H1 (cell line): ENCODE measurements around the gene ARHGEF12.

Experiments used
- ASH2L ChIP-seq: fragments of 200-600, 300-600 bp; sonication (generic); IDR thresholded peaks from one replicate; pipeline ENCODE4 v1.7.1; 2017; ENCODE audit warnings: low read length
- BACH1 ChIP-seq: IDR thresholded peaks from 2 replicates; pipeline ENCODE4 v1.6.1; 2012; ENCODE audit warnings: low read length, improper control_type of control experiment
- BCL11A ChIP-seq, 2 experiments: IDR thresholded peaks; one replicate each; pipeline ENCODE4 v1.6.1; 2011; ENCODE audit warnings: low read depth in 2 of 2, low read length in 2 of 2, mild to moderate bottlenecking in 2 of 2
- CTCF ChIP-seq, 3 experiments: IDR thresholded peaks; 1 replicate in 2 of 3; 2 replicates in 1 of 3; pipeline versions ENCODE4 v1.5.1 to v1.6.1; 2011; ENCODE audit warnings: low read length in 3 of 3, mild to moderate bottlenecking in 3 of 3, inconsistent platforms in 2 of 3, low read depth in 1 of 3, moderate library complexity in 1 of 3; ENCODE audit not compliant: insufficient read depth in 1 of 3; ENCODE audit errors: control extremely low read depth in 1 of 3
- E2F6 ChIP-seq: IDR thresholded peaks from 2 replicates; pipeline ENCODE4 v1.6.1; 2012; ENCODE audit warnings: inconsistent platforms
- EZH2 ChIP-seq: fragments of 200-600 bp; sonication (generic); IDR thresholded peaks from 2 replicates; pipeline ENCODE4 v1.7.1; 2012; ENCODE audit warnings: low read depth, mild to moderate bottlenecking, moderate library complexity, low read length, inconsistent platforms; ENCODE audit not compliant: severe bottlenecking
- GABPA ChIP-seq: IDR thresholded peaks from 2 replicates; pipeline ENCODE4 v1.6.1; 2011; ENCODE audit warnings: mild to moderate bottlenecking, low read length, moderate library complexity, borderline replicate concordance; ENCODE audit not compliant: insufficient read depth
- POLR2A ChIP-seq, 2 experiments: IDR thresholded peaks; 1 replicate in 1 of 2; 2 replicates in 1 of 2; pipeline ENCODE4 v1.6.1; 2011; ENCODE audit warnings: low read depth in 2 of 2, low read length in 2 of 2, mild to moderate bottlenecking in 2 of 2; ENCODE audit errors: control extremely low read depth in 1 of 2
- POLR2AphosphoS5 ChIP-seq: IDR thresholded peaks from 2 replicates; pipeline ENCODE4 v1.6.1; 2011; ENCODE audit warnings: low read depth, low read length
- RFX5 ChIP-seq: IDR thresholded peaks from 2 replicates; pipeline ENCODE4 v1.6.1; 2011; ENCODE audit warnings: low read depth, low read length, improper control_type of control experiment, borderline replicate concordance
- SP4 ChIP-seq: IDR thresholded peaks from 2 replicates; pipeline ENCODE4 v1.6.1; 2012; ENCODE audit warnings: low read length, inconsistent platforms
- YY1 ChIP-seq: IDR thresholded peaks from 2 replicates; pipeline ENCODE4 v1.6.1; 2011; ENCODE audit warnings: low read depth, mild to moderate bottlenecking, low read length

- TF ChIP-seq POLR2A (IDR thresholded peaks at IDR 0.05; ENCODE audit: control extremely low read depth in 1 of 2, low read depth in 2 of 2, low read length in 2 of 2) (no peak), CTCF (IDR thresholded peaks at IDR 0.05; ENCODE audit: control extremely low read depth in 1 of 3, insufficient read depth in 1 of 3, low read depth in 1 of 3, low read length in 3 of 3) (no peak), POLR2AphosphoS5 (no peak), BCL11A (IDR thresholded peaks at IDR 0.05; ENCODE audit: low read depth in 2 of 2, low read length in 2 of 2) (no peak), SP4 (no peak), BACH1 (no peak), EZH2 (no peak), E2F6 (no peak), YY1 (no peak), GABPA (no peak), ASH2L (no peak), RFX5 (no peak)
Measured at GRCh38 chr11:120522021-120522420, 185.8 kb downstream of the ARHGEF12 start.
